HG02610 (cell line): Measurements from ENCODE around the gene P2RY6.

Experiments used
- ATAC-seq: cut with Tn5 transposase; IDR thresholded peaks from one replicate; pipeline ENCODE4 v1.9.1; 2021; ENCODE audit warnings: mild to moderate bottlenecking, moderate library complexity; ENCODE audit not compliant: unreplicated experiment

Gene P2RY6

GRCh38 chr11:73330569-73331093 lies 58.5 kb downstream of the P2RY6 start:
- ATAC-seq = no peak

GRCh38 chr11:73331138-73331916 lies 59.2 kb downstream of the P2RY6 start:
- ATAC-seq = no peak

GRCh38 chr11:73333173-73333572 lies 61.0 kb downstream of the P2RY6 start:
- no peak for ATAC-seq

- no peak for ATAC-seq
Observed at GRCh38 chr11:73333640-73334383, 61.7 kb downstream of the P2RY6 start.

- ATAC-seq = no peak
Observed at GRCh38 chr11:73334384-73335203, 62.5 kb downstream of the P2RY6 start.

GRCh38 chr11:73335204-73335923 lies 63.2 kb downstream of the P2RY6 start:
- no peak for ATAC-seq

GRCh38 chr11:73337846-73338245 lies 65.7 kb downstream of the P2RY6 start:
- ATAC-seq = no peak

- no peak for ATAC-seq
Observed at GRCh38 chr11:73338279-73338678, 66.1 kb downstream of the P2RY6 start.

- ATAC-seq = no peak
Observed at GRCh38 chr11:73340164-73340563, 68.0 kb downstream of the P2RY6 start.

- ATAC-seq = no peak
Observed at GRCh38 chr11:73342633-73343032, 70.5 kb downstream of the P2RY6 start.

- ATAC-seq = no peak
Observed at GRCh38 chr11:73343076-73343873, 71.1 kb downstream of the P2RY6 start.

- no peak for ATAC-seq
Observed at GRCh38 chr11:73344191-73344607, 72.1 kb downstream of the P2RY6 start.

GRCh38 chr11:73345481-73346160 lies 73.5 kb downstream of the P2RY6 start:
- no peak for ATAC-seq

GRCh38 chr11:73346186-73346935 lies 74.2 kb downstream of the P2RY6 start:
- no peak for ATAC-seq

- ATAC-seq = no peak
Observed at GRCh38 chr11:73347067-73347466, 74.9 kb downstream of the P2RY6 start.
